ENCODE results near the gene ATP11A.

DNA sequence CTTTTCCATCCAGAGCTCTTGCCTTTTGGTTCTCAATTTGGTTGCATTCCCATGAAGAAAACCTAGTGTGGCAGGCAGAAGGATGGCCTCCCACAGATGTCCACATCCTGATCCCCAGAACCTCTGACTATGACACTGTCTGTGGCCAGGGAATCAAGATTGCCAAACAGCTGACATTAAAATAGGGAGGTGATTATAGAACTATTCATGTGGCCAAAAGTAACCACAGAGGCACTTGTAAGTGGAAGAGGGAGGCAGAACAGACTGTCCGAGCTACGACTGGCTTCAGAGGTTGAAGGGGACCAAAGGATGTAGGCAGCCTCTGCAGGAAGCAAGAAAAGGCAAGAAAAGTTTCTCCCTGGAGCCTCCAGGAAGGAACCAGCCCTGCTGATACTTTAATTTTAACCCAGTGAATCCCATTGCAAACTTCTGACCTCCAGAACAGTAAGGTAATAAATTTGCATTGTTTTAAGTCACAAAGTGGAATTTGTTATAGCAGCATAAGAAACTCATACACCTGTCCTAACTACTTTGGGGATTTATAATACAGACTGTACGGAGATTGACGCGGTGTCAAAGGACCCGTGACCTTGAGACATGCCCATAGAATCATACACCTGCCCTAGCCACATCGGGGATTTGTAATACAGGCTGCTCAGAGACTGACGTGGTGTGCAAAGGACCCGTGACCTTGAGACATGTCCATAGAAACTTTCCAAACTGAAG lies 106.5 kb downstream of the ATP11A start:
- TF ChIP-seq POLR2A (IDR thresholded peaks at IDR 0.05; ENCODE audit: low read length) (no peak), GATA1 (IDR thresholded peaks at IDR 0.05; ENCODE audit: low read depth, low read length) (no peak)

Data from erythroblast (primary cell).